GM19372 (cell line): Measurements from ENCODE around the gene NAV2.
"Not testable (repeated sequence)": the region's sequence is repeated elsewhere in the genome, so short reads cannot be mapped to it uniquely, and the experiment has no call there.

Source experiments
- ATAC-seq: cut with Tn5 transposase; IDR thresholded peaks from one replicate; pipeline ENCODE4 v1.9.1; 2021; ENCODE audit warnings: mild to moderate bottlenecking, low read depth, moderate library complexity; ENCODE audit not compliant: unreplicated experiment

The NAV2 gene

GRCh38 chr11:20059587-20060021, 347.0 kb downstream of the NAV2 start:
- no peak for ATAC-seq

GRCh38 chr11:20060181-20060580, 347.5 kb downstream of the NAV2 start:
- no peak for ATAC-seq

- ATAC-seq: no peak
These were observed 348.1 kb downstream of the NAV2 start for GRCh38 chr11:20060647-20061205.

- no peak for ATAC-seq
These were observed 349.1 kb downstream of the NAV2 start for GRCh38 chr11:20061776-20062175.

GRCh38 chr11:20064961-20065405, 352.3 kb downstream of the NAV2 start:
- no peak for ATAC-seq

- ATAC-seq: no peak
These were observed 352.8 kb downstream of the NAV2 start for GRCh38 chr11:20065406-20065805.

- ATAC-seq: no peak
These were observed 353.6 kb downstream of the NAV2 start for GRCh38 chr11:20066013-20066782.

GRCh38 chr11:20066783-20067156, 354.1 kb downstream of the NAV2 start:
- ATAC-seq: no peak

- no peak for ATAC-seq
These were observed 355.0 kb downstream of the NAV2 start for GRCh38 chr11:20067665-20068064.

GRCh38 chr11:20068691-20069090, 356.1 kb downstream of the NAV2 start:
- ATAC-seq: no peak

- ATAC-seq: no peak
These were observed 357.8 kb downstream of the NAV2 start for GRCh38 chr11:20070459-20070858.

GRCh38 chr11:20075627-20076026, 363.0 kb downstream of the NAV2 start:
- ATAC-seq: no peak

GRCh38 chr11:20078846-20079245, 366.2 kb downstream of the NAV2 start:
- no peak for ATAC-seq

GRCh38 chr11:20080032-20080685, 367.5 kb downstream of the NAV2 start:
- no peak for ATAC-seq

GRCh38 chr11:20081336-20081735, 368.7 kb downstream of the NAV2 start:
- no peak for ATAC-seq

GRCh38 chr11:20083877-20084276, 371.2 kb downstream of the NAV2 start:
- not testable (repeated sequence) for ATAC-seq

GRCh38 chr11:20084921-20085814, 372.5 kb downstream of the NAV2 start:
- ATAC-seq: no peak

- no peak for ATAC-seq
These were observed 373.3 kb downstream of the NAV2 start for GRCh38 chr11:20085918-20086317.

- no peak for ATAC-seq
These were observed 374.5 kb downstream of the NAV2 start for GRCh38 chr11:20087118-20087521.

GRCh38 chr11:20088397-20089225, 376.0 kb downstream of the NAV2 start:
- no peak for ATAC-seq
